Osteoblast (primary cell): ENCODE measurements around the gene SCG5. TPM values are rescaled to one million over a fixed set of nuclear protein-coding genes. Genes with fewer than 3 reads are reported as not detected.

Source experiments
- DNase-seq: peaks from one replicate; pipeline ENCODE4 v3.0.0; 2011; ENCODE audit warnings: low spot score, mixed read lengths; ENCODE audit not compliant: insufficient read length; ENCODE audit errors: missing footprints
- H2AFZ ChIP-seq: 2 replicates; pipeline ENCODE4 v1.6.0; 2011; ENCODE audit warnings: mild to moderate bottlenecking, low read length
- H3K27ac ChIP-seq: 2 replicates; pipeline ENCODE4 v1.5.1; 2011; ENCODE audit warnings: mild to moderate bottlenecking, low read depth, low read length, moderate library complexity
- H3K27me3 ChIP-seq: 2 replicates; pipeline ENCODE4 v1.6.0; 2012; ENCODE audit warnings: mild to moderate bottlenecking, control low read depth, inconsistent platforms, low read length, moderate library complexity; ENCODE audit not compliant: insufficient read depth
- H3K36me3 ChIP-seq: 2 replicates; pipeline ENCODE4 v1.5.1; 2011; ENCODE audit warnings: mild to moderate bottlenecking, low read length, control low read depth, moderate library complexity; ENCODE audit not compliant: insufficient read depth
- H3K4me1 ChIP-seq: 2 replicates; pipeline ENCODE4 v1.5.1; 2011; ENCODE audit warnings: mild to moderate bottlenecking, low read length, control low read depth, moderate library complexity; ENCODE audit not compliant: insufficient read depth
- H3K4me2 ChIP-seq: 2 replicates; pipeline ENCODE4 v1.6.0; 2011; ENCODE audit warnings: mild to moderate bottlenecking, low read length; ENCODE audit not compliant: insufficient read depth
- H3K4me3 ChIP-seq: fragments of 200-600 bp; sonication (generic); 3 replicates; pipeline ENCODE4 v1.5.1; 2012; ENCODE audit warnings: mild to moderate bottlenecking, low read length, inconsistent platforms; ENCODE audit not compliant: insufficient read depth
- H3K79me2 ChIP-seq: 2 replicates; pipeline ENCODE4 v1.6.0; 2012; ENCODE audit warnings: mild to moderate bottlenecking, low read length, control low read depth, inconsistent platforms; ENCODE audit not compliant: insufficient read depth
- H3K9me3 ChIP-seq: 2 replicates; pipeline ENCODE4 v1.5.1; 2011; ENCODE audit warnings: low read depth, low read length, control low read depth
- H4K20me1 ChIP-seq: 2 replicates; pipeline ENCODE4 v1.6.0; 2012; ENCODE audit warnings: mild to moderate bottlenecking, low read length, control low read depth; ENCODE audit not compliant: insufficient read depth
- total RNA-seq: library from RNA; depleted of rRNA; stranded (reverse); fragments of >200 nt; gene quantifications from 2 replicates; pipeline ENCODE4 v1.2.3, GENCODE V29; 2012
- TF ChIP-seq, protein P1 (sequence below): IDR thresholded peaks from 2 replicates; pipeline ENCODE4 v1.5.1; 2011; ENCODE audit warnings: mild to moderate bottlenecking, low read depth, low read length, moderate library complexity; ENCODE audit errors: extremely low read depth

The SCG5 gene
- total RNA-seq, 1 donor: 9.0 TPM

GRCh38 chr15:32705446-32705845 is 63.9 kb downstream of the SCG5 start:
- no peaks in the 10 kb centered on the region for H3K27me3 ChIP-seq
- H3K4me1 ChIP-seq: peaks cover 44% of the 10 kb centered on the region
- no peaks in the 10 kb centered on the region for H3K79me2 ChIP-seq
- H3K27ac ChIP-seq: peak overlapping the region; percentile 97
- no peak for DNase-seq
- no peak overlapping the region for H2AFZ ChIP-seq
- no peaks in the 10 kb centered on the region for H3K9me3 ChIP-seq
- TF ChIP-seq, protein P1, sequence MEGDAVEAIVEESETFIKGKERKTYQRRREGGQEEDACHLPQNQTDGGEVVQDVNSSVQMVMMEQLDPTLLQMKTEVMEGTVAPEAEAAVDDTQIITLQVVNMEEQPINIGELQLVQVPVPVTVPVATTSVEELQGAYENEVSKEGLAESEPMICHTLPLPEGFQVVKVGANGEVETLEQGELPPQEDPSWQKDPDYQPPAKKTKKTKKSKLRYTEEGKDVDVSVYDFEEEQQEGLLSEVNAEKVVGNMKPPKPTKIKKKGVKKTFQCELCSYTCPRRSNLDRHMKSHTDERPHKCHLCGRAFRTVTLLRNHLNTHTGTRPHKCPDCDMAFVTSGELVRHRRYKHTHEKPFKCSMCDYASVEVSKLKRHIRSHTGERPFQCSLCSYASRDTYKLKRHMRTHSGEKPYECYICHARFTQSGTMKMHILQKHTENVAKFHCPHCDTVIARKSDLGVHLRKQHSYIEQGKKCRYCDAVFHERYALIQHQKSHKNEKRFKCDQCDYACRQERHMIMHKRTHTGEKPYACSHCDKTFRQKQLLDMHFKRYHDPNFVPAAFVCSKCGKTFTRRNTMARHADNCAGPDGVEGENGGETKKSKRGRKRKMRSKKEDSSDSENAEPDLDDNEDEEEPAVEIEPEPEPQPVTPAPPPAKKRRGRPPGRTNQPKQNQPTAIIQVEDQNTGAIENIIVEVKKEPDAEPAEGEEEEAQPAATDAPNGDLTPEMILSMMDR: no peak
- no peak overlapping the region for H3K4me3 ChIP-seq
- no peaks in the 10 kb centered on the region for H3K36me3 ChIP-seq
- peak overlapping the region; percentile 56 for H3K4me2 ChIP-seq
- H4K20me1 ChIP-seq: no peaks in the 10 kb centered on the region

DNA sequence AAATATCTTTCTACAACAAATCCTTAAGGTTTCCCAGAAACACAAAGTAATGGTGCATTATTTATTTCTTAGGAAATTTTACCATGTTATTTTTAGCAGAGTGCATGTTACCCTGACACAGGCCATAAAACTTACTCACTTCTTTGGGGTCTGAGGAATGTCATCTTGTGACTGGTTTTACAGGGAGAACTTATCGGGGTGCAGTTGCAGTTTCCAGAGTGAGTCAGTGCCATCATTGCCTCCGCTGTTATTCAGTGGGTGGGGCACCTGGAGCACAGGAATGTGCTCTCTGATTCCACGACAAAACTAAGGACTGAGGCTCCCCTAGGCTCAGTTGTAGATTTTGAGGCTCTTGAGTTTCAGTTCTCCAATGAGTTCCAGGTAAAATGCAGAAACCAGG is 65.2 kb downstream of the SCG5 start:
- peaks cover 40% of the 10 kb centered on the region for H3K4me1 ChIP-seq
- no peak overlapping the region for H2AFZ ChIP-seq

DNA sequence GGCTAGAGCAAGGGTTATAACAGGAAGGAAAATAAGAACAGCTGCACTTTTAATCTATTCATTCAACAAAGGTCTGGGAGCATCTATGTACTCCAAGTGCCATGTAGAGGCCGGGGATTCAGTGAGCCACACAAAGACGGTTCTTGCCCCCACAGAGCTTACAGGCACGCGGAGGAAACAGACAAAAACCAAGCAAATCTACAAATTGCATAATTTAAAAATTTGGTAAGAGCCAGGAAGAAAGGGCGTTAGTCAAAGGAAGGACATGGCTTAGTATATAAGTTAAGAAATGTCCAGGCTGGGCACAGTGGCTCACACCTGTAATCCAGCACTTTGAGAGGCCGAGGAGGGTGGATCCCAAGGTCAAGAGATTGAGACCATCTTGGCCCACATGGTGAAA is 65.9 kb downstream of the SCG5 start:
- peak overlapping the region; percentile 97 for H3K27ac ChIP-seq
- no peak overlapping the region for H3K4me2 ChIP-seq
- H3K27me3 ChIP-seq: no peaks in the 10 kb centered on the region
- H4K20me1 ChIP-seq: no peaks in the 10 kb centered on the region
- TF ChIP-seq, protein P1: no peak
- H3K4me1 ChIP-seq: peaks cover 36% of the 10 kb centered on the region
- H2AFZ ChIP-seq: no peak overlapping the region
- H3K79me2 ChIP-seq: no peaks in the 10 kb centered on the region
- no peak overlapping the region for H3K4me3 ChIP-seq
- no peaks in the 10 kb centered on the region for H3K36me3 ChIP-seq
- no peaks in the 10 kb centered on the region for H3K9me3 ChIP-seq
- DNase-seq: peak; percentile 37

More for the DNA sequence above, 65.2 kb downstream of the SCG5 start:
- no peaks in the 10 kb centered on the region for H4K20me1 ChIP-seq
- H3K27ac ChIP-seq: peak overlapping the region; percentile 97
- H3K4me2 ChIP-seq: peak overlapping the region; percentile 27
- no peaks in the 10 kb centered on the region for H3K9me3 ChIP-seq
- H3K27me3 ChIP-seq: no peaks in the 10 kb centered on the region
- TF ChIP-seq, protein P1: no peak
- peak; percentile 93 for DNase-seq
- no peaks in the 10 kb centered on the region for H3K36me3 ChIP-seq
- H3K79me2 ChIP-seq: no peaks in the 10 kb centered on the region
- H3K4me3 ChIP-seq: no peak overlapping the region

- H3K79me2 ChIP-seq: no peaks in the 10 kb centered on the region
- TF ChIP-seq, protein P1: no peak
- no peak overlapping the region for H3K4me3 ChIP-seq
- H3K36me3 ChIP-seq: no peaks in the 10 kb centered on the region
- no peak overlapping the region for H2AFZ ChIP-seq
- peaks cover 30% of the 10 kb centered on the region for H3K4me1 ChIP-seq
- H3K27ac ChIP-seq: no peak overlapping the region
- DNase-seq: peak; percentile 47
- H3K27me3 ChIP-seq: no peaks in the 10 kb centered on the region
- H4K20me1 ChIP-seq: no peaks in the 10 kb centered on the region
- no peaks in the 10 kb centered on the region for H3K9me3 ChIP-seq
- no peak overlapping the region for H3K4me2 ChIP-seq
Observed at GRCh38 chr15:32709295-32710033, 68.0 kb downstream of the SCG5 start.
